HG03571 (cell line): ENCODE results near the gene HYKK.
"Not testable (repeated sequence)": the region's sequence is repeated elsewhere in the genome, so short reads cannot be mapped to it uniquely, and the experiment has no call there.

Source experiments
- ATAC-seq: cut with Tn5 transposase; IDR thresholded peaks from one replicate; pipeline ENCODE4 v1.9.1; 2021; ENCODE audit not compliant: unreplicated experiment

Gene HYKK

DNA sequence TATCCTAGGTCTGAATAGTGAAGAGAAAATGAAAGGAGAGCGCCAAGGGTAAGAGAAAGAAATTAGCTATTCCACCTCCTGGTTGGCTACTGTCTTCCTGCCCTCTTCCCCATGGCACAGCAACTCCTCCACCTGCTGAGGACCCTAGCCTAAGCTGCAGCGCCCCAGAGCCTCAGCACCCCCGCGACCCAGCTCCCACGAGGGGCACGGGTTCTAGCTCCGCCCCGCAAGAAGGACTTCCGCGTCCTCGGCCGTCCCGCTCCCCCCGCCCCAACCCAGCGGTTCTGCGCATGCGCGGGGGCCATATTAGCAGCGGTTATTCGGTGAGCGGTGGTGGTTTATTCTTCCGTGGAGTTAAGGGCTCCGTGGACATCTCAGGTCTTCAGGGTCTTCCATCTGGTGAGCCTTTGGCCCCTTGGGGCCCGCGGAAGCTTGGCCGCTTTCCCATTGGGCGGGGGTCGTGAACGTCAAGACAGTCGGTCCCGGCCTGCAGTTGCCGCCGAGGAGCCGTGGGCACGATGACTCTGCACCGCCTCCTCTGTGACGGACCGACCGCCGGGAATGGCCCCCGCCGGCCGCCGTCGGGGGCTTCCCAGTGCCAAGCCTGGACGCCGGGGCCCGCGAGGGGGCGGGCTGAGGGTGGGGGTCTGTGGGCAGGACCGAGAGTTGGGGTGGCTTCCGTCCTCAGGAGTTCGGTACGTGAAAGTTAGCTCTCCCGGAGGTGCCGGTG, 32.9 kb downstream of the HYKK start, which contains the start of gene PSMA4:
Gene PSMA4 (plus strand): TSS at position 304 of the 730 bp plus-strand sequence. CDS start 1,484 bp downstream, outside the sequence.
- peak; percentile 88 for ATAC-seq

DNA sequence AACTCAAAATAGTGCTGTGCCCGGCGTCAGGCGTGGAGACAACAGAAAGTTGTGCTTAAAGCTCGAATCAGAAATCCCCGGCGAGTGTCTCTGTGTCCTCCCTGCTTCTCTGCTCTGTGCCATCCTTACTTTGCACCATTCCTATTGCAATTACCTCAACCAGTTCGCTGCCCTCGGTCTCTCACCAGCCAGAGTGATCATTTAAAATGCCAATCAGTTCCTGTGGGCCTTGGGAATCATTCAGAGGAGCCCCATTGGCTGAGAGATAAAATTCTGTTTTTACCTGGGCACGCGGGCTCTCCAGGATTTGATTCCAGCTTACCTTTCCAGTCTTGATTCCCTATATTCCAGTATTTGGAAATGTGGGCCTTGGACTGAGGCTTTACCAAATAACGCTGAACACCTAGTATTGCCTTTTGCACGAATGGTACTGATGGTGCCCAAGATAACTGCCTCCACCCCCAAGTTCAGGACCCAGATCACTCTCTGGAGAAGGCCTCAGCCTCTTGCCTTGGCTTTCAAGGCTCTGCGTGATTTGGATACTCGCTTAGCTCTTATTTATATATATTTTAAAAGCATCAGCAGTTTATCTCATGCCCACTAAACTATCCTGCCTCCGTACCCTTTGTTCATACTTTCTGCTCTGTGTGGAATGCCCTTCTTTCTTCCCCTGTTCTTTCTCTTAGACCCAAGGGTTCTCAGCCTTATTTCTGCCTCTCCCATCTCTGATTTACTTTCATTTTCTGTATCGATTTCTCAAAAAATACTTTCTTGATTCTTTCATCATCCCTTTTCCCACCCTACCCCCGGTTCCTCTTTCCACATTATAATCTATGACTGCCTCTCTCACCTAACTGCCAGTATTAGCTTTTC, 33.7 kb downstream of the HYKK start:
- no peak for ATAC-seq

- ATAC-seq: no peak
Measured at GRCh38 chr15:78541744-78542034, 34.3 kb downstream of the HYKK start.

- ATAC-seq: no peak
Measured at GRCh38 chr15:78542647-78543046, 35.3 kb downstream of the HYKK start.

GRCh38 chr15:78550194-78550593, 42.8 kb downstream of the HYKK start:
- ATAC-seq: no peak

DNA sequence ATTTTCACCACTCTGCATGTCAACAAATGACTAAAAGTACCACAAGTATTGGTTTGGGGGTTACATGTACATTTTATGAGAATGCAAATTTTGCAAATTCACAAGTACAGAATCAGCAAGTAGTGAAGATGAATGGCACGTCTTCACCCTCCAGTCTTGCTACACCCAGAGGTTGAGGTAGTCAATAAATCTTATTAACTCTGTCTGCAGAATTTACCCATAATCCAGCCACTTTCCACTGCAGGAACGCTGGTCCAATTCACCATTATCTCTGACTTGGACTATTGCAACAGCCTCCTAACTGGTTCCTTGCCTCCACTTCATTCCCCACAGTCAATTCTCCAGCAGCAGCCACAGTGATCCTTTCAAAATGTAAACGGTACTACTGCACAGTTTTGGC, 43.4 kb downstream of the HYKK start:
- no peak for ATAC-seq

GRCh38 chr15:78551902-78552301, 44.5 kb downstream of the HYKK start:
- no peak for ATAC-seq

DNA sequence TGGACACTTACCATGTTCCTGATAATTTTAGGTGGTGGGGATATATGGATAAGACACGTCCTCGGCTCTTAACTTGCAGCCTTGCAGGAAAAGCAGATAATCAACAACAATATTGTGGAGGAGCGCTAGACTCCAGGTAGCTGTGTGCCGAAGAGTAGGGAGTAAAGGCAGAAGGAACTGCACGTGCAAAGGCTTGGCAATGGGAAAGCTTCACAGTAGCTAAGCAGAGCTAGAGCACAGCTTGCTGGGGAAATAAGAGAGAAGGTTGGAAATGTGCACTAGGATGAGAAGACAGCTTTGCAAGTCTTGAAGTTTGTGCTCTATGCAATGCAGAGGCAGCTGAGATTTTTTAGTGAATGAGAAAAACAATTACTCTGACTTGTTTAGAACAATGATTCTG, 45.2 kb downstream of the HYKK start:
- ATAC-seq: no peak

DNA sequence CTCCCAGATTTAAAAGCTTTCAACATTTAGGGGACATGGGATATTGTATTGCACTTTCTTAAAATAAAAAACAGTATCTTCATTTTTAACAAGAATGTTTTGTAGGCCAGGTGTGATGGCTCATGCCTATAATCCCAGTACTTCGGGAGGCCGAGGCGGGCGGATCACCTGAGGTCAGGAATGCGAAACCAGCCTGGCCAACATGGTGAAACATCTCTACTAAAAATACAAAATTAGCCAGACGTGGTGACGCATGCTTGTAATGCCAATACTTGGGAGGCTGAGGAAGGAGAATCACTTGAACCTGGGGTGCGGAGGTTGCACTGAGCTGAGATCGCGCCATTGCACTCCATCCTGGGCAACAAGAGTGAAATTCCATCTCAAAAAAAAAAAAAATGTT, 52.8 kb downstream of the HYKK start:
- ATAC-seq: not testable (repeated sequence)

DNA sequence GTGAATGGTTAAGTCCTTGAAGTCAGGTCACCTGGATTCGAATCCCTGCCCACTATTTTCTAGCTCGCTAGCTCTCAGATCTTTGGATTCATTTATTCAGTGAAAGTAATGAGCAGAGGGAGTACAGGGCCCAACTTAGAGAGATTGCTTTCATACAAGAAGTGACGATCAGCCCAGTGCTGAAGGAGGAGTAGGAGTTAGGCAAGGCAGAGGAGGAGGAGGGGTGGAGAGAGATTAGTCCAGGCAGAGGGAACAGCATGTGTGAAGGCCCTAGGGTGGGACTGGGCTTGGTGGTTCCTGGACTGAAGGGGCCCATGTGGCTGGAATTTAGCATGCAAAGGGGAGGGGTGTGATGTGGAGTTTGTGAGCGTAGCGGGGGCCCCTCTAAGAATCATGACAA, 54.1 kb downstream of the HYKK start:
- ATAC-seq: no peak

- ATAC-seq: no peak
Measured at GRCh38 chr15:78563092-78563491, 55.7 kb downstream of the HYKK start.

- ATAC-seq: peak; percentile 13
Measured at GRCh38 chr15:78564743-78565096, 57.3 kb downstream of the HYKK start.

DNA sequence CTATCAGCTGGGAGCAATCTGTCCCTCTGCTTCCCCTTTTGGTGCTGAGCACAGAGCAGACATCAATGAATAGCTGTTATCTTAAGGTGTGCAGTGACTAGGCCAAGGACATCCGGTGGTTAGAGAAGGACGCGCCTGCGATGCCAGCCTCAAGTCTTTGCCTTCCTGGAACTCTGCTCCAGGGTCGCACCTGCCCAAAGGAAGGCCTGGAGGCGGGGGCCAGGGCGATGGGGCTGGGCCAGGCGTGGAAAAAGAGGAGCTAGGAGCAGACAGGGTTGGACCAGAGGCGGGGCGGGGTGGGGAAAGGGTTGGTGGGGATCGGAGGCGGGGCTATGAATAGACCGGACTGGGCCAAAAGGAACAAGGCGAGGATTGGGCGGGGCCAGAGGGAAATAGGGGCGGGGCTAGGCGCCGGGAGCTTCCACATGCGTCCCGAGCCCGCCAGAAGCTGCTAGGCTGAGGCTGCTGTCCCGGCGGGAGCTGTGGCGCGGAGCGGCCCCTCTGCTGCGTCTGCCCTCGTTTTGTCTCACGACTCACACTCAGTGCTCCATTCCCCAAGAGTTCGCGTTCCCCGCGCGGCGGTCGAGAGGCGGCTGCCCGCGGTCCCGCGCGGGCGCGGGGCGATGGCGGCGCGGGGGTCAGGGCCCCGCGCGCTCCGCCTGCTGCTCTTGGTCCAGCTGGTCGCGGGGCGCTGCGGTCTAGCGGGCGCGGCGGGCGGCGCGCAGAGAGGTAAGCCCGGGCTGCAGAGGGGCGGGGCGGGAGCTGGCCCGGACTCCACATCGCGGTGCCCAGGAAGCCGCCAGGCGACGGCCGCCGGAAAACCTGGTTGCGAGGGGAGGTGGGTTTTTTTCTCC, 57.9 kb downstream of the HYKK start, which contains the start of gene CHRNA5:
Gene CHRNA5 (plus strand): TSS at position 424 of the 854 bp plus-strand sequence. CDS start 200 bp downstream, at position 624.
- peak; percentile 72 for ATAC-seq

GRCh38 chr15:78565951-78566774, 58.8 kb downstream of the HYKK start:
- no peak for ATAC-seq

- ATAC-seq: no peak
Measured at GRCh38 chr15:78567531-78567930, 60.2 kb downstream of the HYKK start.

DNA sequence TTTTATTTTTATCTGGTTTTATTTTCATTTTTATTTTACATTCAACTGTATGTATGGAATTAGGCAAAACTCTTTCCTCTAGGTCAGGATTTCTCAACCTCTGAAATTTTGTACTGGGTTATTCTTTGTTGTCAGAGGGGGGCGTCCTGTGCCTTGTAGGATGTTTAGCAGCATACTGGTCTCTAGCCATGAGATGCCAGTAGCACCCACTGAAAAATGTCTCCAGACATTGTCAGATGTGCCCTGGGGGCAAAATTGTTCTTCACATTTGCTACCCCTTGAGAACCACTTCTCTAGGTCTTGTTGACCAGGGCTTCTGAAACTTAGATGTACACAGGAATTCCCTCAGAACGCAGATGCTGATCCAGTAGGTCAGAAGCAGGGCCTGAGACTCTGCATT, 63.3 kb downstream of the HYKK start:
- no peak for ATAC-seq

DNA sequence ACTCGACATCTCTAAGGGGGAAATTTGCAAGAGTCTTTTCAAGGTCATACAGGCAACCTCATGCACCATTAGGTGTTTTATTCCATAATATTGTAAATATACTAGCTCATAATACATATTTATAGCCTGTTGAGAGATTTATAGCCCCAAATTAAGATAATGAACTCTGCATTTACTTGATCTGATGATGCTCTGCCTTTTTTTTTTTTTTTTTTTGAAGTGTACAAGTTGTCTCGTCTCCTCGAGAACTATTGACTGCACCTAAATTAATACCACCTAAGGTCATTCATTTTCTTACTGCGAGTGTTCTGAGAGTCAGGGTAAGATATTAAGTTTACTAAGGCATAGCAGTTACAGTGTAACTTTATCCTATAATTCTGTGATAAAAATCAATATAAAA, 64.0 kb downstream of the HYKK start:
- ATAC-seq: no peak

- ATAC-seq: no peak
Measured at GRCh38 chr15:78573416-78573815, 66.0 kb downstream of the HYKK start.

DNA sequence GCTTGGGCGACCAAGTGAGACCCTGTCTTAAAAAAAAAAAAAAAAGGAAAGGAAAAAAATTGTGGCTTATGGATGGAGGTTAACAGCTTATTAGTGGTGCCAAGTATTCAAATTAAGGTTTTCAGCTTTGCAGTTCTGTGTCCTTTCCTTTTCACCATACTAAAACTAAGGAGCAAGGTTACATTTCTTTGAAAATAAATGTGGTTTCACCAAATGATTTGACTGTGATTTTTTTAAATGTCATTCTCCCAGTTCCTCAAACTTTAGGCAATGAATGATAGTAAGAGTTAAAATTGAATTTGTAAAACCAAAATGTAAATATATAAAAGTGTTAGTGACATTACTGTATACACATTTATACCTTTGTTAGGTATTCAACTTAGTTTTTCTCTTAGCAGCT, 67.6 kb downstream of the HYKK start:
- ATAC-seq: no peak
